Measurements from ENCODE around the gene LOXL3.

DNA sequence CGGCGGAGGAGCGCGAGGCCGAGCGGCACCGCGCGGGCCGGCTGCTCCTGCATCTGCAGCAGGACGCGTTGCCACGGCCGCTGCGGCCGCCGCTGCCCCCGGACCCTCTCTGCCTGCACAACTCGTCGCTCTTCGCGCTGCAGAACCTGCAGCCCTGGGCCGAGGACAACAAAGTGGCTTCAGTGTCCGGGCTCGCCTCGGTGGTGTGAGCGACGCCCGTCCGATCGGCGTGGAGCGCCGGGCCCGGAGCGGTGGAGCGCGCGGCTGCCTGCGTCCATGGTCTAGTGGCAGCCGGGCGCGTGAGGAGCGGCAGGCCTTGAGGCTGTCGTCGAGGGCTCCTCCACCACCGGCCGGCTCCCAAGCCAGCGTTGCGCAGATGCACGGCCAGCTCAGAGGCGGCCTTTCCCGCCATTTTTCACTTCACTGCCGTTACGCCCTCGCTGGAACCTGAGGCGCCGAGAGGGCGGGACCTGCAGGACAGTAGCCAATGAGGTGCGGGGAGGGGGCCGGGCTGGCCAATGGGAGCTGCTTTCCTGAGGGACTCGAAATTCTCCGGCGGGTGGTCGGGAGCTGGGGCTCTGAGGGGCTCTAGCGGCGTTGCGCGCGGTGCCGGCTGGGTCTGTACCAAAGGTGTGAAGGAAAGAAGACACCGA, 37.6 kb downstream of the LOXL3 start:
- TF ChIP-seq EGR1 (IDR thresholded peaks at IDR 0.05; ENCODE audit: low read depth) (no peak), POLR2AphosphoS5 (IDR thresholded peaks at IDR 0.05; ENCODE audit: low read depth, low read length) (no peak), POLR2A (IDR thresholded peaks at IDR 0.05; ENCODE audit: borderline replicate concordance, extremely low read depth, insufficient read depth, insufficient read length) (no peak), SRF (IDR thresholded peaks at IDR 0.05; ENCODE audit: low read depth) (no peak), EZH2 (IDR thresholded peaks at IDR 0.05) (no peak), YY1 (IDR thresholded peaks at IDR 0.05; ENCODE audit: extremely low read depth, insufficient replicate concordance, low read depth, low read length) (no peak), SP1 (IDR thresholded peaks at IDR 0.05; ENCODE audit: low read depth) (no peak), ELF1 (IDR thresholded peaks at IDR 0.05; ENCODE audit: borderline replicate concordance, low read depth) (no peak)
- TF ChIP-seq, protein P1, sequence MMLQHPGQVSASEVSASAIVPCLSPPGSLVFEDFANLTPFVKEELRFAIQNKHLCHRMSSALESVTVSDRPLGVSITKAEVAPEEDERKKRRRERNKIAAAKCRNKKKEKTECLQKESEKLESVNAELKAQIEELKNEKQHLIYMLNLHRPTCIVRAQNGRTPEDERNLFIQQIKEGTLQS (IDR thresholded peaks at IDR 0.05) = no peak
- TF ChIP-seq, protein P2, sequence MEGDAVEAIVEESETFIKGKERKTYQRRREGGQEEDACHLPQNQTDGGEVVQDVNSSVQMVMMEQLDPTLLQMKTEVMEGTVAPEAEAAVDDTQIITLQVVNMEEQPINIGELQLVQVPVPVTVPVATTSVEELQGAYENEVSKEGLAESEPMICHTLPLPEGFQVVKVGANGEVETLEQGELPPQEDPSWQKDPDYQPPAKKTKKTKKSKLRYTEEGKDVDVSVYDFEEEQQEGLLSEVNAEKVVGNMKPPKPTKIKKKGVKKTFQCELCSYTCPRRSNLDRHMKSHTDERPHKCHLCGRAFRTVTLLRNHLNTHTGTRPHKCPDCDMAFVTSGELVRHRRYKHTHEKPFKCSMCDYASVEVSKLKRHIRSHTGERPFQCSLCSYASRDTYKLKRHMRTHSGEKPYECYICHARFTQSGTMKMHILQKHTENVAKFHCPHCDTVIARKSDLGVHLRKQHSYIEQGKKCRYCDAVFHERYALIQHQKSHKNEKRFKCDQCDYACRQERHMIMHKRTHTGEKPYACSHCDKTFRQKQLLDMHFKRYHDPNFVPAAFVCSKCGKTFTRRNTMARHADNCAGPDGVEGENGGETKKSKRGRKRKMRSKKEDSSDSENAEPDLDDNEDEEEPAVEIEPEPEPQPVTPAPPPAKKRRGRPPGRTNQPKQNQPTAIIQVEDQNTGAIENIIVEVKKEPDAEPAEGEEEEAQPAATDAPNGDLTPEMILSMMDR (IDR thresholded peaks at IDR 0.05 in 2 of 3, conservative IDR thresholded peaks at IDR 0.05 in 1 of 3; ENCODE audit: borderline replicate concordance in 1 of 3, insufficient read depth in 1 of 3, low read depth in 2 of 3, low read length in 2 of 3) = no peak
- TF ChIP-seq, protein P3, sequence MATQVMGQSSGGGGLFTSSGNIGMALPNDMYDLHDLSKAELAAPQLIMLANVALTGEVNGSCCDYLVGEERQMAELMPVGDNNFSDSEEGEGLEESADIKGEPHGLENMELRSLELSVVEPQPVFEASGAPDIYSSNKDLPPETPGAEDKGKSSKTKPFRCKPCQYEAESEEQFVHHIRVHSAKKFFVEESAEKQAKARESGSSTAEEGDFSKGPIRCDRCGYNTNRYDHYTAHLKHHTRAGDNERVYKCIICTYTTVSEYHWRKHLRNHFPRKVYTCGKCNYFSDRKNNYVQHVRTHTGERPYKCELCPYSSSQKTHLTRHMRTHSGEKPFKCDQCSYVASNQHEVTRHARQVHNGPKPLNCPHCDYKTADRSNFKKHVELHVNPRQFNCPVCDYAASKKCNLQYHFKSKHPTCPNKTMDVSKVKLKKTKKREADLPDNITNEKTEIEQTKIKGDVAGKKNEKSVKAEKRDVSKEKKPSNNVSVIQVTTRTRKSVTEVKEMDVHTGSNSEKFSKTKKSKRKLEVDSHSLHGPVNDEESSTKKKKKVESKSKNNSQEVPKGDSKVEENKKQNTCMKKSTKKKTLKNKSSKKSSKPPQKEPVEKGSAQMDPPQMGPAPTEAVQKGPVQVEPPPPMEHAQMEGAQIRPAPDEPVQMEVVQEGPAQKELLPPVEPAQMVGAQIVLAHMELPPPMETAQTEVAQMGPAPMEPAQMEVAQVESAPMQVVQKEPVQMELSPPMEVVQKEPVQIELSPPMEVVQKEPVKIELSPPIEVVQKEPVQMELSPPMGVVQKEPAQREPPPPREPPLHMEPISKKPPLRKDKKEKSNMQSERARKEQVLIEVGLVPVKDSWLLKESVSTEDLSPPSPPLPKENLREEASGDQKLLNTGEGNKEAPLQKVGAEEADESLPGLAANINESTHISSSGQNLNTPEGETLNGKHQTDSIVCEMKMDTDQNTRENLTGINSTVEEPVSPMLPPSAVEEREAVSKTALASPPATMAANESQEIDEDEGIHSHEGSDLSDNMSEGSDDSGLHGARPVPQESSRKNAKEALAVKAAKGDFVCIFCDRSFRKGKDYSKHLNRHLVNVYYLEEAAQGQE (IDR thresholded peaks at IDR 0.05; ENCODE audit: low read depth) = no peak
- TF ChIP-seq, protein P4, sequence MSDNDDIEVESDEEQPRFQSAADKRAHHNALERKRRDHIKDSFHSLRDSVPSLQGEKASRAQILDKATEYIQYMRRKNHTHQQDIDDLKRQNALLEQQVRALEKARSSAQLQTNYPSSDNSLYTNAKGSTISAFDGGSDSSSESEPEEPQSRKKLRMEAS (IDR thresholded peaks at IDR 0.05) = no peak
